K562 (cell line): Measurements from ENCODE around the gene PTTG1IP. TPM values are rescaled to one million over a fixed set of nuclear protein-coding genes. Genes with fewer than 3 reads are reported as not detected.

Experiments
- CHAMP1 ChIP-seq: fragments of 450-650 bp; IDR thresholded peaks from 2 replicates; pipeline ENCODE4 v1.6.1; 2016; ENCODE audit warnings: mild to moderate bottlenecking
- HCFC1 ChIP-seq: IDR thresholded peaks from 2 replicates; pipeline ENCODE4 v1.6.1; 2012; ENCODE audit warnings: low read depth, low read length, improper control_type of control experiment
- HDGF ChIP-seq: fragments of 450-650 bp; IDR thresholded peaks from 2 replicates; pipeline ENCODE4 v1.6.1; 2016
- KDM4B ChIP-seq, 2 experiments: fragments of 450-650 bp in 1 of 2; sonication (generic) in 1 of 2; IDR thresholded peaks; 2 replicates each; pipeline ENCODE4 v1.6.1; 2016 to 2017; ENCODE audit warnings: borderline replicate concordance in 2 of 2, antibody characterized with exemption in 1 of 2, low read depth in 1 of 2, mild to moderate bottlenecking in 1 of 2
- MECOM ChIP-seq: fragments of 250-450 bp; sonication (Bioruptor Pico); IDR thresholded peaks from 2 replicates; pipeline ENCODE4 v1.8.0; 2022; ENCODE audit warnings: inconsistent platforms
- MIER1 ChIP-seq: fragments of 450-650 bp; IDR thresholded peaks from 2 replicates; pipeline ENCODE4 v1.6.1; 2016; ENCODE audit warnings: antibody characterized with exemption, mild to moderate bottlenecking, low read depth
- MITF ChIP-seq: IDR thresholded peaks from 2 replicates; pipeline ENCODE4 v1.6.1; 2014; ENCODE audit warnings: antibody characterized with exemption
- NFIC ChIP-seq: fragments of 450-650 bp; IDR thresholded peaks from 2 replicates; pipeline ENCODE4 v1.6.1; 2017; ENCODE audit warnings: mild to moderate bottlenecking, inconsistent platforms
- NONO ChIP-seq, 2 experiments: fragments of 200-400 bp in 1 of 2; fragments of 450-650 bp in 1 of 2; formaldehyde crosslinking in 1 of 2; IDR thresholded peaks; 2 replicates each; pipeline ENCODE4 v1.6.1; 2017; ENCODE audit warnings: low read depth in 2 of 2, mild to moderate bottlenecking in 2 of 2, moderate library complexity in 2 of 2, low read length in 1 of 2
- POLR2B ChIP-seq: fragments of 450-650 bp; IDR thresholded peaks from 2 replicates; pipeline ENCODE4 v1.6.1; 2018; ENCODE audit warnings: low read depth; ENCODE audit not compliant: partially characterized antibody
- RBM22 ChIP-seq: fragments of 200-400 bp; formaldehyde crosslinking; IDR thresholded peaks from 2 replicates; pipeline ENCODE4 v1.6.1; 2018; ENCODE audit warnings: low read length, low read depth; ENCODE audit not compliant: poor library complexity, severe bottlenecking
- SIN3B ChIP-seq: fragments of 450-650 bp; IDR thresholded peaks from 2 replicates; pipeline ENCODE4 v1.6.1; 2017; ENCODE audit warnings: low read depth, mild to moderate bottlenecking, moderate library complexity
- SMARCC2 ChIP-seq: fragments of 450-650 bp; IDR thresholded peaks from 2 replicates; pipeline ENCODE4 v1.6.1; 2017; ENCODE audit warnings: antibody characterized with exemption, moderate library complexity, mild to moderate bottlenecking, low read depth
- SOX6 ChIP-seq: fragments of 450-650 bp; IDR thresholded peaks from 2 replicates; pipeline ENCODE4 v1.6.1; 2014; ENCODE audit warnings: mild to moderate bottlenecking
- STAT5A ChIP-seq: IDR thresholded peaks from 2 replicates; pipeline ENCODE4 v1.6.1; 2012; ENCODE audit warnings: low read length, inconsistent platforms, borderline replicate concordance
- STAT5B ChIP-seq: fragments of 250-450 bp; sonication (Bioruptor Pico); IDR thresholded peaks from 2 replicates; pipeline ENCODE4 v1.8.0; 2021; ENCODE audit warnings: mild to moderate bottlenecking, inconsistent platforms
- TAF7 ChIP-seq: fragments of 450-650 bp; IDR thresholded peaks from 2 replicates; pipeline ENCODE4 v1.6.1; 2016; ENCODE audit warnings: missing genetic modification characterization, missing compliant biosample characterization
- TRIM28 ChIP-seq: fragments of 450-650 bp; IDR thresholded peaks from 2 replicates; pipeline ENCODE4 v1.6.1; 2017
- ZNF23 ChIP-seq: fragments of 250-450 bp; sonication (Bioruptor Pico); IDR thresholded peaks from 2 replicates; pipeline ENCODE4 v1.4.0; 2020; ENCODE audit warnings: mild to moderate bottlenecking
- ZNF395 ChIP-seq: fragments of 200-800 bp; sonication (Bioruptor generic); IDR thresholded peaks from 2 replicates; pipeline ENCODE4 v1.6.1; 2017; ENCODE audit warnings: missing genetic modification characterization, missing compliant biosample characterization
- polyA plus RNA-seq, 8 experiments: library from polyadenylated mRNA; depleted of rRNA in 4 of 8; stranded (reverse) in 5 of 8; unstranded in 3 of 8; fragments of >200 nt; fragmentation: Nextera tagmentation in 2 of 8; fragmentation: Illumina TruSeq in 1 of 8; extraction: Ambion mirVana in 2 of 8; extraction: Trizol in 1 of 8; gene quantifications; 2 replicates each; pipeline versions ENCODE4 v1.2.1 to v1.2.3, GENCODE V29; 2011 to 2014; ENCODE audit warnings: inconsistent platforms in 1 of 8, missing spikeins in 1 of 8
- total RNA-seq, 7 experiments: library from RNA; depleted of rRNA in 6 of 7; stranded (reverse); fragments of >200 nt in 6 of 7; fragmentation: Illumina TruSeq in 2 of 7; extraction: Trizol in 2 of 7; gene quantifications; 2 replicates each; pipeline versions ENCODE4 v1.2.1 to v1.2.3, GENCODE V29; 2011 to 2021; ENCODE audit warnings: low replicate concordance in 1 of 7

Gene PTTG1IP
- total and polyA plus RNA-seq, 9 of the 15 experiments (the other 6 are each of a cell fraction or from before 2014, with no cell fraction given) = 5.0 to 99.3 (median 82.4) TPM

GRCh38 chr21:44801468-44802395, 71.8 kb downstream of the PTTG1IP start, which contains the start of gene UBE2G2 (continued):
- TF ChIP-seq KDM4B (IDR thresholded peaks at IDR 0.05; ENCODE audit: borderline replicate concordance in 2 of 2, low read depth in 1 of 2) = peak in 1 of 2 experiments; percentile 97; a peak in 2 of 4 replicates
- no peak for TF ChIP-seq STAT5B (CRISPR knock-in tag)
- TF ChIP-seq STAT5A = no peak; the same call in 1 of the 2 replicates
- TF ChIP-seq HCFC1 = peak; percentile 86
- peak; percentile 35; the same call in 1 of the 2 replicates for TF ChIP-seq TAF7 (tag)
- peak; percentile 18; the same call in 1 of the 2 replicates for TF ChIP-seq TRIM28
- TF ChIP-seq CHAMP1 = no peak
- TF ChIP-seq NONO (IDR thresholded peaks at IDR 0.05; ENCODE audit: low read depth in 2 of 2, low read length in 1 of 2) = peak; percentile 71 to 80; a peak in 3 of 4 replicates
- TF ChIP-seq MITF = peak; percentile 35; the same call in 1 of the 2 replicates
- TF ChIP-seq ZNF395 (CRISPR knock-in tag) = peak; percentile 97
- 0 out of 2 replicates have a peak, but pooled peaks have one; percentile 40 for TF ChIP-seq NFIC
- TF ChIP-seq MECOM = no peak
- 0 out of 2 replicates have a peak, but pooled peaks have one; percentile 24 for TF ChIP-seq HDGF
- TF ChIP-seq SMARCC2 = no peak
- TF ChIP-seq SOX6 = peak; percentile 62; the same call in 1 of the 2 replicates
- no peak for TF ChIP-seq ZNF23 (CRISPR knock-in tag)
- peak; percentile 37 for TF ChIP-seq RBM22
- TF ChIP-seq SIN3B = peak; percentile 92
- peak; percentile 91 for TF ChIP-seq POLR2B
- 0 out of 2 replicates have a peak, but pooled peaks have one; percentile 18 for TF ChIP-seq MIER1
